ENCODE results near the gene CTNNA2.

CTNNA2 gene

DNA sequence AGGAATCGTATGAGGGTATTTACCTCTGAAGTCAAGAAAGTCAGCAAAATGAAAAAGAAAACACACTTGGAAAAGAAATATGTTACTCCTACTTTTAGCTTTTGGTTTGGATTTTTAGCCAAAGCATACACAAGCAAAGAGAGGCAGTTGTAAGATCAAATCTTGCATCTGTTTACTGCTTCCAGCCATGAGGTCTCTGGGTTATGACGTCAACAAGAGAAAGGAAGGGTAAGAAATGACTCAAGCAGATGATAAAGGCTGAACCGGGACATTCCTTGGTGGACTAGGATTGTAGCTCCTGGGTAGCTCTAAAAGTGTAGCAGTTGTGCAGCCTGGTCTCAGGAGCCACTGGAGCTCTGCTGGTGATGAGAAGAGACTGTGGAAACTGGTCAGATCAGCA lies 16.8 kb downstream of the CTNNA2 start:
- TF ChIP-seq, protein P1, sequence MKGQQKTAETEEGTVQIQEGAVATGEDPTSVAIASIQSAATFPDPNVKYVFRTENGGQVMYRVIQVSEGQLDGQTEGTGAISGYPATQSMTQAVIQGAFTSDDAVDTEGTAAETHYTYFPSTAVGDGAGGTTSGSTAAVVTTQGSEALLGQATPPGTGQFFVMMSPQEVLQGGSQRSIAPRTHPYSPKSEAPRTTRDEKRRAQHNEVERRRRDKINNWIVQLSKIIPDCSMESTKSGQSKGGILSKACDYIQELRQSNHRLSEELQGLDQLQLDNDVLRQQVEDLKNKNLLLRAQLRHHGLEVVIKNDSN (IDR thresholded peaks at IDR 0.05) = no peak

GRCh38 chr2:79530443-79530842 lies 17.6 kb downstream of the CTNNA2 start:
- TF ChIP-seq YY1 (IDR thresholded peaks at IDR 0.05; ENCODE audit: low read depth) = no peak
- TF ChIP-seq TCF12 (IDR thresholded peaks at IDR 0.05; ENCODE audit: low read depth) = no peak
- TF ChIP-seq TAF1 (IDR thresholded peaks at IDR 0.05; ENCODE audit: low read depth) = no peak
- TF ChIP-seq FOXM1 (IDR thresholded peaks at IDR 0.05; ENCODE audit: borderline replicate concordance, low read depth) = no peak
- no peak for TF ChIP-seq CEBPB (IDR thresholded peaks at IDR 0.05)
- TF ChIP-seq RAD21 (IDR thresholded peaks at IDR 0.05; ENCODE audit: low read depth) = no peak
- TF ChIP-seq, protein P2, sequence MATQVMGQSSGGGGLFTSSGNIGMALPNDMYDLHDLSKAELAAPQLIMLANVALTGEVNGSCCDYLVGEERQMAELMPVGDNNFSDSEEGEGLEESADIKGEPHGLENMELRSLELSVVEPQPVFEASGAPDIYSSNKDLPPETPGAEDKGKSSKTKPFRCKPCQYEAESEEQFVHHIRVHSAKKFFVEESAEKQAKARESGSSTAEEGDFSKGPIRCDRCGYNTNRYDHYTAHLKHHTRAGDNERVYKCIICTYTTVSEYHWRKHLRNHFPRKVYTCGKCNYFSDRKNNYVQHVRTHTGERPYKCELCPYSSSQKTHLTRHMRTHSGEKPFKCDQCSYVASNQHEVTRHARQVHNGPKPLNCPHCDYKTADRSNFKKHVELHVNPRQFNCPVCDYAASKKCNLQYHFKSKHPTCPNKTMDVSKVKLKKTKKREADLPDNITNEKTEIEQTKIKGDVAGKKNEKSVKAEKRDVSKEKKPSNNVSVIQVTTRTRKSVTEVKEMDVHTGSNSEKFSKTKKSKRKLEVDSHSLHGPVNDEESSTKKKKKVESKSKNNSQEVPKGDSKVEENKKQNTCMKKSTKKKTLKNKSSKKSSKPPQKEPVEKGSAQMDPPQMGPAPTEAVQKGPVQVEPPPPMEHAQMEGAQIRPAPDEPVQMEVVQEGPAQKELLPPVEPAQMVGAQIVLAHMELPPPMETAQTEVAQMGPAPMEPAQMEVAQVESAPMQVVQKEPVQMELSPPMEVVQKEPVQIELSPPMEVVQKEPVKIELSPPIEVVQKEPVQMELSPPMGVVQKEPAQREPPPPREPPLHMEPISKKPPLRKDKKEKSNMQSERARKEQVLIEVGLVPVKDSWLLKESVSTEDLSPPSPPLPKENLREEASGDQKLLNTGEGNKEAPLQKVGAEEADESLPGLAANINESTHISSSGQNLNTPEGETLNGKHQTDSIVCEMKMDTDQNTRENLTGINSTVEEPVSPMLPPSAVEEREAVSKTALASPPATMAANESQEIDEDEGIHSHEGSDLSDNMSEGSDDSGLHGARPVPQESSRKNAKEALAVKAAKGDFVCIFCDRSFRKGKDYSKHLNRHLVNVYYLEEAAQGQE (IDR thresholded peaks at IDR 0.05; ENCODE audit: low read depth) = no peak
- TF ChIP-seq MAX (IDR thresholded peaks at IDR 0.05) = no peak
- TF ChIP-seq ZBTB7A (IDR thresholded peaks at IDR 0.05; ENCODE audit: low read depth) = no peak
- TF ChIP-seq, protein P1 (IDR thresholded peaks at IDR 0.05) = no peak
- no peak for TF ChIP-seq CREB1 (IDR thresholded peaks at IDR 0.05; ENCODE audit: low read depth)
- no peak for TF ChIP-seq TEAD4 (IDR thresholded peaks at IDR 0.05)
- no peak for TF ChIP-seq EP300 (IDR thresholded peaks at IDR 0.05; ENCODE audit: borderline replicate concordance)
- TF ChIP-seq EGR1 (IDR thresholded peaks at IDR 0.05) = no peak
- no peak for TF ChIP-seq NFIC (IDR thresholded peaks at IDR 0.05)

DNA sequence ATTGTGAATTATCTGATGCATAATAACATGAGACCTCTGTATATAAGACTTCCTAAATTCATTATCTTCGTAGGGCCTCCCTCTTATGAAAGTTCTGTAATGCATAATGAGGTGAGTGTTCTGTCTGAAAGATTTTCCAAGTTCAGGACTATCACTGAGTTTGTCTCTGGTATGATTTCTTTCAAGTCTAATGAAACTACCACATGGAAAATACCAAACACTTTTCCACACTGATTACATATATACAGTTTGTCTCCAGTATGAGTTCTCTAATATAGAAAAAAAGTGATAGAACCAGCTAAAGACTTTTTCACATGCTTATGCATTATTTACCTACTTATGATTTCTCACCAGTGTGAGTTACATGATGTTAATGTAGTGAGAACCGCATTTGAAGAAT lies 34.7 kb downstream of the CTNNA2 start:
- no peak for TF ChIP-seq NFIC (IDR thresholded peaks at IDR 0.05)
- TF ChIP-seq MAX (IDR thresholded peaks at IDR 0.05) = no peak
- no peak for TF ChIP-seq YY1 (IDR thresholded peaks at IDR 0.05; ENCODE audit: low read depth)
- TF ChIP-seq EGR1 (IDR thresholded peaks at IDR 0.05) = no peak

DNA sequence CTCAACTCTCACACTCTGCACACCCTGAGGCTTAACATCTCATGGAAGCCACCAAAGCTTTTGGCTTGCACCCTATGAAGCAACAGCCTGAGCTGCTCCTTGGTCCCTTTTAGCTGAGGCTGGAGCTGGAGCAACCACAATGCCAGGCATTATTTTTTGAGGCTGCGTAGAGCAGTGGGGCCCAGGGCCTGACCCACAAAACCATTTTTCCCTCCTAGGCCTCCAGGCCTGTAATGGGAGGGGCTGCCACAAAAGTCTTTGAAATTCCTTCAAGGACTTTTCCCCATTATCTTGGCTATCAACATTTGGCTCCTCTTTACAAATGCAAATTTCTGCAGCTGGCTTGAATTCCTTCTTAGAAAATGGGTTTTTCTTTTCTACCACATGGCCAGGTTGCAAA lies 39.8 kb downstream of the CTNNA2 start:
- no peak for TF ChIP-seq MAX (IDR thresholded peaks at IDR 0.05)

- no peak for TF ChIP-seq CEBPB (IDR thresholded peaks at IDR 0.05)
- TF ChIP-seq MAX (IDR thresholded peaks at IDR 0.05) = no peak
- TF ChIP-seq EGR1 (IDR thresholded peaks at IDR 0.05) = no peak
- TF ChIP-seq FOXM1 (IDR thresholded peaks at IDR 0.05; ENCODE audit: borderline replicate concordance, low read depth) = no peak
- no peak for TF ChIP-seq TAF1 (IDR thresholded peaks at IDR 0.05; ENCODE audit: low read depth)
Measured at GRCh38 chr2:79554899-79555298, 42.0 kb downstream of the CTNNA2 start.

DNA sequence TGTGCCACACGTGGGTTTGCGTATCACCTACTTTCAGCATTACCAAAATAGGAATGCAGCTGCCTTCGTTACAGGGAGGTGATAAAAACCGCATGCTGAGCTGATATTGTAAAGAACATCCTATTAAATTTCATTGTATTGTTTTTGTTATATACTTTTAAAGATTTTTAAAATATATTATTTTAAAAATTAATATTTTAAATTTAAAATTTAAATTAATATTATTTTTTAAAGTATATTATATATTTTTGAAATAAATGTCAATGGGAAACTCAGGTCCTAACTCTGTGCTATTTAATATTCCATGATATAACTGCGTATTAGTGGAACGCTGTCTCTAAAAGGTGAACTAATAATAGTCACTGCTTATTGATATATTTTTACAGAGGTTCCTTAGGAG lies 51.2 kb downstream of the CTNNA2 start:
- no peak for TF ChIP-seq EP300 (IDR thresholded peaks at IDR 0.05; ENCODE audit: borderline replicate concordance)
- TF ChIP-seq MAX (IDR thresholded peaks at IDR 0.05) = no peak
- no peak for TF ChIP-seq TAF1 (IDR thresholded peaks at IDR 0.05; ENCODE audit: low read depth)
- no peak for TF ChIP-seq CEBPB (IDR thresholded peaks at IDR 0.05)
- TF ChIP-seq TCF12 (IDR thresholded peaks at IDR 0.05; ENCODE audit: low read depth) = no peak
- TF ChIP-seq, protein P1 (IDR thresholded peaks at IDR 0.05) = no peak
- no peak for TF ChIP-seq YY1 (IDR thresholded peaks at IDR 0.05; ENCODE audit: low read depth)
- no peak for TF ChIP-seq ZBTB7A (IDR thresholded peaks at IDR 0.05; ENCODE audit: low read depth)
- TF ChIP-seq, protein P2 (IDR thresholded peaks at IDR 0.05; ENCODE audit: low read depth) = no peak
- no peak for TF ChIP-seq NFIC (IDR thresholded peaks at IDR 0.05)
- TF ChIP-seq CREB1 (IDR thresholded peaks at IDR 0.05; ENCODE audit: low read depth) = no peak
- TF ChIP-seq TEAD4 (IDR thresholded peaks at IDR 0.05) = no peak
- no peak for TF ChIP-seq EGR1 (IDR thresholded peaks at IDR 0.05)
- no peak for TF ChIP-seq FOXM1 (IDR thresholded peaks at IDR 0.05; ENCODE audit: borderline replicate concordance, low read depth)
- TF ChIP-seq RAD21 (IDR thresholded peaks at IDR 0.05; ENCODE audit: low read depth) = no peak
